Breast epithelium (tissue), 3 donors: Measurements from ENCODE around the gene FABP1.

Experiments used
- CTCF ChIP-seq, 3 donors: fragments of 450-650 bp; IDR thresholded peaks; one replicate each; pipeline ENCODE4 v1.5.1; 2016 to 2017; ENCODE audit warnings: antibody characterized with exemption in 3 of 3, mild to moderate bottlenecking in 3 of 3, moderate library complexity in 3 of 3
- POLR2AphosphoS5 ChIP-seq, 3 donors: sonication (generic); formaldehyde crosslinking; IDR thresholded peaks; one replicate each; pipeline ENCODE4 v1.6.1; 2017; ENCODE audit warnings: antibody characterized with exemption in 3 of 3

- TF ChIP-seq CTCF (IDR thresholded peaks at IDR 0.05) (no peak), POLR2AphosphoS5 (IDR thresholded peaks at IDR 0.05) (no peak)
These were observed 14.8 kb downstream of the FABP1 start for GRCh38 chr2:88113069-88113468.
